HUDEP-2 (cell line): ENCODE measurements around the gene CIAPIN1.

Experiments used
- DNase-seq, 76 experiments: peaks; one replicate each; lab custom pipeline; 2025; ENCODE audit not compliant: unreplicated experiment in 76 of 76; lab: John Stamatoyannopoulos, UW

The CIAPIN1 gene

GRCh38 chr16:57447186-57447962, at the start of gene CIAPIN1, which contains the start of gene COQ9:
Gene CIAPIN1, minus strand, starts transcription at chr16:57447385. Its CDS starts 6,457 bp downstream, at chr16:57440928.
Gene COQ9, plus strand, starts transcription at chr16:57447479. Its CDS starts 27 bp downstream, at chr16:57447506.
- peak in 73 of 76 experiments; percentile 49 to 92 (median 83) for DNase-seq

- DNase-seq: no peak
These were observed 46.6 kb upstream of the CIAPIN1 start for GRCh38 chr16:57493767-57494166.

- no peak for DNase-seq
These were observed 42.0 kb upstream of the CIAPIN1 start for GRCh38 chr16:57489229-57489628.

GRCh38 chr16:57486858-57487834, 40.0 kb upstream of the CIAPIN1 start:
- no peak for DNase-seq

GRCh38 chr16:57485916-57486857, 39.0 kb upstream of the CIAPIN1 start, which contains the start of gene DOK4:
Gene DOK4, minus strand, starts transcription at chr16:57486493. Its CDS starts 6,986 bp downstream, at chr16:57479507.
- peak in 65 of 76 experiments; percentile 13 to 86 (median 55) for DNase-seq

GRCh38 chr16:57485091-57485915, 38.1 kb upstream of the CIAPIN1 start:
- DNase-seq: peak in 3 of 76 experiments; percentile 2 to 10 (median 4)

- DNase-seq: no peak
These were observed 37.4 kb upstream of the CIAPIN1 start for GRCh38 chr16:57484515-57485005.

GRCh38 chr16:57483725-57484514, 36.7 kb upstream of the CIAPIN1 start:
- no peak for DNase-seq

- DNase-seq: no peak
These were observed 35.8 kb upstream of the CIAPIN1 start for GRCh38 chr16:57482845-57483545.

GRCh38 chr16:57481421-57481820, 34.2 kb upstream of the CIAPIN1 start:
- no peak for DNase-seq

GRCh38 chr16:57480754-57481230, 33.6 kb upstream of the CIAPIN1 start:
- no peak for DNase-seq

- no peak for DNase-seq
These were observed 33.0 kb upstream of the CIAPIN1 start for GRCh38 chr16:57479976-57480753.

GRCh38 chr16:57479205-57479975, 32.2 kb upstream of the CIAPIN1 start:
- no peak for DNase-seq

- no peak for DNase-seq
These were observed 31.4 kb upstream of the CIAPIN1 start for GRCh38 chr16:57478396-57479204.

- DNase-seq: no peak
These were observed 30.5 kb upstream of the CIAPIN1 start for GRCh38 chr16:57477531-57478202.
